Thoracic aorta (tissue), 2 donors: ENCODE measurements around the gene KRTAP16-1. TPM values are rescaled to one million over a fixed set of nuclear protein-coding genes. Genes with fewer than 3 reads are reported as not detected.
A peak's percentile ranks its signal among the peaks of the same experiment; 100 is the strongest.

Experiments
- ATAC-seq: fragments of 150-250 bp; one replicate; pipeline ENCODE4 v1.8.0; 2017; ENCODE audit warnings: low read depth; ENCODE audit not compliant: insufficient number of reproducible peaks, low FRiP score
- DNase-seq: peaks from one replicate; pipeline ENCODE4 v3.0.0-alpha.2; 2020; ENCODE audit warnings: low spot score
- H3K27ac ChIP-seq, 2 donors: fragments of 200-600 bp; sonication (generic); 1 replicate in 1 of 2; 2 replicates in 1 of 2; pipeline ENCODE4 v1.5.1; 2016; ENCODE audit warnings: mild to moderate bottlenecking in 2 of 2, moderate library complexity in 2 of 2
- H3K27me3 ChIP-seq: fragments of 200-600 bp; sonication (generic); replicated peaks from 2 replicates; pipeline ENCODE4 v1.6.0; 2016; ENCODE audit warnings: mild to moderate bottlenecking; ENCODE audit not compliant: insufficient read depth
- H3K36me3 ChIP-seq: fragments of 200-600 bp; sonication (generic); one replicate; pipeline ENCODE4 v1.5.1; 2016
- H3K4me1 ChIP-seq, 2 donors: fragments of 200-600 bp; sonication (generic); 1 replicate in 1 of 2; 2 replicates in 1 of 2; pipeline versions ENCODE4 v1.5.1 to v1.6.0; 2016; ENCODE audit warnings: low read depth in 2 of 2, mild to moderate bottlenecking in 1 of 2; ENCODE audit not compliant: control insufficient read depth in 1 of 2
- H3K4me3 ChIP-seq: fragments of 200-600 bp; sonication (generic); 2 replicates; pipeline ENCODE4 v1.5.1; 2016; ENCODE audit warnings: mild to moderate bottlenecking
- H3K9me3 ChIP-seq: fragments of 200-600 bp; sonication (generic); 2 replicates; pipeline ENCODE4 v1.5.1; 2016
- CTCF ChIP-seq: fragments of 200-600 bp; sonication (generic); IDR thresholded peaks from one replicate; pipeline ENCODE4 v1.5.1; 2019; ENCODE audit warnings: antibody characterized with exemption
- total RNA-seq, 2 donors: library from RNA; depleted of rRNA; stranded (reverse); fragments of >200 nt; gene quantifications; one replicate each; pipeline versions ENCODE4 v1.1.0 to v1.2.3, GENCODE V29; 2016

Gene KRTAP16-1
- total RNA-seq, 2 donors from 2014 or later, result not detected

- no peaks in the 10 kb centered on the region for H3K36me3 ChIP-seq
- H3K9me3 ChIP-seq, result no peaks in the 10 kb centered on the region
- no peak for TF ChIP-seq CTCF
- H3K4me1 ChIP-seq, result no peaks in the 10 kb centered on the region
- DNase-seq, result no peak
- no peak overlapping the region for H3K4me3 ChIP-seq
- no peak overlapping the region for H3K27ac ChIP-seq
- no peaks in the 10 kb centered on the region for H3K27me3 ChIP-seq
- no peak for ATAC-seq
Measured at GRCh38 chr17:41333836-41334235, 24.7 kb upstream of the KRTAP16-1 start.

GRCh38 chr17:41333098-41333497, 24.0 kb upstream of the KRTAP16-1 start:
- no peak for DNase-seq
- Histone ChIP-seq H3K4me3 (no peak overlapping the region), H3K27ac (no peak overlapping the region), H3K9me3 (no peaks in the 10 kb centered on the region), H3K27me3 (no peaks in the 10 kb centered on the region), H3K36me3 (no peaks in the 10 kb centered on the region), H3K4me1 (no peaks in the 10 kb centered on the region)
- ATAC-seq, result no peak
- TF ChIP-seq CTCF, result no peak

- DNase-seq (no peak), ATAC-seq (no peak)
- H3K27me3 ChIP-seq, result no peaks in the 10 kb centered on the region
- H3K4me3 ChIP-seq, result no peak overlapping the region
- H3K27ac ChIP-seq, result no peak overlapping the region
- no peaks in the 10 kb centered on the region for H3K4me1 ChIP-seq
- TF ChIP-seq CTCF, result no peak
- no peaks in the 10 kb centered on the region for H3K36me3 ChIP-seq
- H3K9me3 ChIP-seq, result no peaks in the 10 kb centered on the region
Measured at GRCh38 chr17:41332239-41332638, 23.1 kb upstream of the KRTAP16-1 start.

- no peak for TF ChIP-seq CTCF
- Histone ChIP-seq H3K36me3 (no peaks in the 10 kb centered on the region), H3K27ac (no peak overlapping the region), H3K9me3 (no peaks in the 10 kb centered on the region), H3K4me1 (no peaks in the 10 kb centered on the region), H3K4me3 (no peak overlapping the region), H3K27me3 (no peaks in the 10 kb centered on the region)
- no peak for DNase-seq
- no peak for ATAC-seq
Measured at GRCh38 chr17:41331606-41332005, 22.5 kb upstream of the KRTAP16-1 start.

- Histone ChIP-seq H3K9me3 (no peaks in the 10 kb centered on the region), H3K4me1 (no peaks in the 10 kb centered on the region), H3K36me3 (no peaks in the 10 kb centered on the region), H3K4me3 (no peak overlapping the region), H3K27ac (no peak overlapping the region), H3K27me3 (no peaks in the 10 kb centered on the region)
- DNase-seq (no peak), ATAC-seq (no peak)
- peak; percentile 56 for TF ChIP-seq CTCF
Measured at GRCh38 chr17:41329279-41329948, 20.3 kb upstream of the KRTAP16-1 start.
